A549 (cell line): ENCODE data around the gene MED9.

Experiments used
- EP300 ChIP-seq, 2 experiments: fragments of >200 bp; sonication (Bioruptor Twin); formaldehyde crosslinking; IDR thresholded peaks; 2 replicates in 1 of 2; 3 replicates in 1 of 2; pipeline ENCODE4 v1.6.1; 2016 to 2017
- POLR2A ChIP-seq: IDR thresholded peaks from 2 replicates; pipeline ENCODE4 v1.6.1; 2012; ENCODE audit warnings: mild to moderate bottlenecking, low read length
- TF ChIP-seq, protein P1 (sequence below): IDR thresholded peaks from 2 replicates; pipeline ENCODE4 v1.6.1; 2012
- TF ChIP-seq, protein P2 (sequence below): fragments of >200 bp; sonication (Bioruptor Twin); formaldehyde crosslinking; IDR thresholded peaks from 3 replicates; pipeline ENCODE4 v1.5.1; 2016

DNA sequence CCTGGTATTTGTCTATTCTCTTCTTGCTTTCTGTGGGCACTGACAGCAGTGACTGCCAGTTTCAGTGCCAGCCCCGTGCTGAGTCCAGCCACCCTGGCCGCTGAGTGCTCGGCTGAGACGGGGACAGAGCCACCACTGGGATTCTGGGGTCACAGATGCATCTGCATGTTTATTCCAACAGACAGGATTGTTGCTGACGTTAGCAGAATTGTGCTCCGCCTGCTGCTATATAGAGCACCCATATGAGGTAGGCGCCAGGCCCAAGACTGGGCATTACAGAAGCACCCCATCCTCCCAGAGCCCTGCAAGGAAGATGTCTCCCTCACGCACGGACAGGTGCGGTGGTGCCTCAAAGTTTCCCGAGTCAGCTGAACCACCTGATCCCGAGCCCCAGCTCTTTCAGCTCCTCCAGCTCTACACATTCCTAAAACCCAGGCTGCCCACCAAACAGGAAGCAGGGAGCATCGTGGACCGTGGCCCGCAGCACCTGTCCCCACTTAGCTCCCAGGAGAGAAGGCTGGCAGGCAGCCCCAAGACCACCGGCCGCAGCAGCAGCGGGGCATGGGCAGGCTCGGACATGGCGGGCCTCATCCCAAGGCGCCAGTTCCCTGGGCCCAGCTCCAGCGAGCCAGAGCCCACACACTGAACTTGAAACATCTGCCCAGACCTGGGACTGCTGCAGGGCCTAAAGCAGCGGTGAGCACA, 64.3 kb downstream of the MED9 start:
- TF ChIP-seq, protein P1, sequence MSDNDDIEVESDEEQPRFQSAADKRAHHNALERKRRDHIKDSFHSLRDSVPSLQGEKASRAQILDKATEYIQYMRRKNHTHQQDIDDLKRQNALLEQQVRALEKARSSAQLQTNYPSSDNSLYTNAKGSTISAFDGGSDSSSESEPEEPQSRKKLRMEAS: no peak
- TF ChIP-seq, protein P2, sequence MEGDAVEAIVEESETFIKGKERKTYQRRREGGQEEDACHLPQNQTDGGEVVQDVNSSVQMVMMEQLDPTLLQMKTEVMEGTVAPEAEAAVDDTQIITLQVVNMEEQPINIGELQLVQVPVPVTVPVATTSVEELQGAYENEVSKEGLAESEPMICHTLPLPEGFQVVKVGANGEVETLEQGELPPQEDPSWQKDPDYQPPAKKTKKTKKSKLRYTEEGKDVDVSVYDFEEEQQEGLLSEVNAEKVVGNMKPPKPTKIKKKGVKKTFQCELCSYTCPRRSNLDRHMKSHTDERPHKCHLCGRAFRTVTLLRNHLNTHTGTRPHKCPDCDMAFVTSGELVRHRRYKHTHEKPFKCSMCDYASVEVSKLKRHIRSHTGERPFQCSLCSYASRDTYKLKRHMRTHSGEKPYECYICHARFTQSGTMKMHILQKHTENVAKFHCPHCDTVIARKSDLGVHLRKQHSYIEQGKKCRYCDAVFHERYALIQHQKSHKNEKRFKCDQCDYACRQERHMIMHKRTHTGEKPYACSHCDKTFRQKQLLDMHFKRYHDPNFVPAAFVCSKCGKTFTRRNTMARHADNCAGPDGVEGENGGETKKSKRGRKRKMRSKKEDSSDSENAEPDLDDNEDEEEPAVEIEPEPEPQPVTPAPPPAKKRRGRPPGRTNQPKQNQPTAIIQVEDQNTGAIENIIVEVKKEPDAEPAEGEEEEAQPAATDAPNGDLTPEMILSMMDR: no peak
- no peak for TF ChIP-seq POLR2A
- no peak for TF ChIP-seq EP300 (IDR thresholded peaks at IDR 0.05)
